HG03139 (cell line): ENCODE results near the gene EMC6.
"Not testable (repeated sequence)": the region's sequence is repeated elsewhere in the genome, so short reads cannot be mapped to it uniquely, and the experiment has no call there.

Experiments
- ATAC-seq: cut with Tn5 transposase; IDR thresholded peaks from one replicate; pipeline ENCODE4 v1.9.1; 2021; ENCODE audit not compliant: unreplicated experiment

Gene EMC6

DNA sequence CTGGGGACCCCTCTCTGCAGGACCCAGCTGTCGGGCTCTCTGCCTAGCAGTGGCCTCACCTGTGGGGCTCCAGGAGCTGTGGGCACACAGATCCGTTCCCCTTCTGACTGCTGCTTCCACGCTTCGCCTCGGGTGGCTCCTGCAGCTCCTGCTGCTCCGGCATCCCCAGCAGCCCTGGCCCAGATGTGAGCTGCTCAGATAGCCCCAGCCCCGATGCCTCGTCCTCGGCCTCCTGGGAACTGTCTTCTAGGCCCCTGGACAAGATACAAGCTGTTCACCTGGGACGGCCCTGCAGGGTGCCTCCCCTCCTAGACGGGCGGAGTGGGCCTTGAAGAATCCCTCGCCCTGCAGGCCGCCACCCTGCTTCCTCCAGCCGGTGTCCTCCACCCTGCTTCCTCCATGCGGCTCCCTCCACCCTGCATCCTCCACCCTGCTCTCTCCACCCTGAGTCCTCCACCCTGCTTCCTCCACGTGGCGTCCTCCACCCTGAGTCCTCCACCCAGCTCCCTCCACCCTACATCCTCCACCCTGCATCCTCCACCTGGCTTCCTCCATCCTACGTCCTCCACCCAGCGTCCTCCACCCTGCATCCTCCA is 11.0 kb downstream of the EMC6 start:
- no peak for ATAC-seq

DNA sequence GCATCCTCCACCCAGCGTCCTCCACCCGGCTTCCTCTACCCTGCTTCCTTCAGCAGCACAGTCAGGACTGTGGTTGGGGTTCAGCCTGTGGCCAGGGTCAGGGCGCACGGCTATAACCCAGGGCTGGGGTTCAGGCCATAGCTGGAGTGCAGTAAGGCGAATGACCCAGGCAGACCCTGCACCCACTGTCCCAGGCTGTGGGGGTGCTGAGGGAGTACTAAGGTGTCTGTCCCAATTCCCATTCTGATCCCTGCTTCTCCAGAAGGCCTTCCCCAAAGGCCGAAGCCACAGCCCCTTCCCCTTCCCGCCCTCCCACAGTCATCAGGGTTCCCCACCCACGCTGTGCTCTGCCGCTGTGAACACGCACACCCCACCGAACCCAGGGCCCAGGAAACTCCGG is 12.4 kb downstream of the EMC6 start:
- ATAC-seq = no peak

DNA sequence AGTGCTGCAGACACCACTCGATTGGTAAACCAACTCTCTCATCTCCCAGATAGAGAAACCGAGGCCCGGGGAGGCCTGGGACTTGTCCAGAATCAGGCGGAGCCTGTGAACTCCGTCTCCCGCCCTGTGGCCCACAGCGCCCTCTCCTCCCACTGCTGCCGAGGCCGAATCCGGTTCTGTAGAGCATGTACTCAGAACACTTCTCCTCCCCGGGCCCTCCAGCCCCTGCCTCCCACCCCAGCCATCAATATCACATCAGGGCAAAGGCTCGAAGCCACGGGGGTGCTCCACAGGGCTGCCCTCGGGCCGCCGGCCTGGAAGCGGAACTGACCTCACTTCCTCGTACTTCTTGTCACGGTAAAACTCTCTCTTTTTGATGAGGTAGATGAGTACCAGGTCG is 13.0 kb downstream of the EMC6 start:
- no peak for ATAC-seq

DNA sequence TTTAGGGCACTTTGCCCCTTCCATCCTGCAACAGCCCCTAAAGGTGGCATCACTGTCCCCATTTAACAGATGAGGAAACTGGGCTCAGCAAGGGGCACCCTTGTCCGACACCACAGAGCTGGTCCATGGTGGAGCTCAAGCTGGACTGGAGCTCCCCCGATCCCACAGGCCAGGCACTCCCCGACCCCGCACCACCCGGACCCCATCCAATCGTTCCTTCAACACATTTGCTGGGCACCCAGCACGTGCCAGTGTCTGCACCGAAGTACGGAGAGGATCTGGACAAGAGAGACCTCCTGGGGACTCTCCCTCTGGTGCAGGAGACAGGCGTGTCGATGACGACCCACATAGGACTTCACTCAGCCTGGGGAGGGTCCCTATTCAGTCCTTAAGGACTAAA is 13.4 kb downstream of the EMC6 start:
- ATAC-seq = no peak

DNA sequence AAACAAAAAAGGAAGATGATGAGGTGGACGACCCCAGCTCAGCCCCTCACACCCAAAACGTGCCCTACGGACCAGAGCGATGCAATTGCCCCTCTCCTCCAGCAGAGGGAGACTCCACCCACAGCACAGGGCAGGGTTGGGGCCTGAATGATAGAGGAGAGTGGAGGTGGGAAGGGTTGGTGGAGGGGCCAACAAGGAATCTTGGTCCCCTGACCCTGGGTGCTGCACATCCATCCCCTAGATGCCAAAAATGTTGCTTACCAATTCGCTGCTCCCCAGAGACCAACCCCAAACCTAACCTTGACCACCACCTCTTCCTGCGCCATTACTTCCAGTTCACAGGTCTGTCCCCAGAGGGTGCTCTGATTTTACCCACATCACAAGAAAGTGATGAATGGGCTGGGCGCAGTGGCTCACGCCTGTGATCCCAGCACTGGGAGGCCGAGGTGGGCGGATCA is 14.5 kb downstream of the EMC6 start:
- no peak for ATAC-seq

DNA sequence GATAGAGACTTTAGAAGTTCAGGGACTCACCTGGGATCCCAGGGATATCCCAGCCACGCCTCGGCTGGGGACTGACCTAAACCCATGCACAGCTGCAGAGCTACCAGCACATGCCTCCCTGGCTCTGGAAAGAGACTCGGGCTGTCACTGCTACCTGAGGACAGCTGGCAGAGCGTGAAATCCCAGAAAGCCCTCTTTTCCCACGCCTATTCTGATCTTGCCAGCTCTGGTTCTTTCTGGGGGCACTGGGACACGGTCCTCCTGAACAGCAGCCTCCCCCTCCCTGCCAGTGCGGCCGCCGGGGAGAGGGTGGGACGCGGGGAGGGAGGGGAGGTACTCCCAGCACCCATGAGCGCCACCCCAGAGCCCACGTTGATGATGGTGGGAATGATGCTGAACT is 16.6 kb downstream of the EMC6 start:
- ATAC-seq = no peak

DNA sequence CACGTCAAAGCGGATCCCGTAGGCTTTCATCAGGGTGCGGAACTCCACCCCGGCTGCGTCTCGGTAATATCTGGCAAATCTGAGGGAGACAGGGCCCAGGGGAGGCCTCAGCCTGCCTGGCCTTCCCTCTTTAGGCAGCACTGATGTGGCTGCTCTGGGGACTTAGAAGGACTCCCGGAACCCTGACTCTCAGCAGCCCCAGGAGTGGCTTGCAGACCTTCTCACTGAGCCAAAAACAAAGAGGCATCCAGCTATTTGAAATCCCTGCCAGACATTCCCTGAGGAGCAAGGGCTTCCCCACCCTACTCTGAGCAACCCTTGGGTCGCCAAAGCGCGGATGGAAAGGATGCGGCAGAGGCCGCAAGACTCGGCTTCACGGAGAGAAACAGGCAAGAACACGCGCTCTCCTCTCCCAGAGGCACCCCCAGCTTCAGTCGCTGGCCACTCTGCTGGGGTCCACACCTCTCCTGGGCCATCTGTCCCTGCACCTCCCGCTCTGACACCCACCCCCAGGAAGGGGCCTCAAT is 19.5 kb downstream of the EMC6 start:
- ATAC-seq = no peak

DNA sequence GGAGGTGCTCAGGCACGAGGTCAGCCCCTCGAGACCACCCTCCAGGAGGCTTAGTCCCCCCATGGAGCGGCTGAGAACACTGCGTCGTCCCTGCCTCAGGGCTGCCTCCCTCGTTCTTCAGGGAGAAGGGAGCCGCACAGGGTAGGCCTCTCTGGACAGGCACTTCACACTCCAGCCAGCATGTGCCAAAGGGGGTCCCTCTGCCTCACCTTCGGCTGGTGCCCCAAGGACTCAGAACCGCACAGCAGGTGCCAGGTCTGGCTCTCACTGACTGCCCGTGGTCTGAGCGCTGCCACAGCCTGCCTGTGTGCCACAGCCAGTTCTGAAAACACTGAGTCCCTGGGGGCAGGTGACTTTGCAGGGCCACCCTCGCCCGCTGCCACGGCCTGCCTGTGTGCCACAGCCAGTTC is 20.2 kb downstream of the EMC6 start:
- ATAC-seq = no peak

DNA sequence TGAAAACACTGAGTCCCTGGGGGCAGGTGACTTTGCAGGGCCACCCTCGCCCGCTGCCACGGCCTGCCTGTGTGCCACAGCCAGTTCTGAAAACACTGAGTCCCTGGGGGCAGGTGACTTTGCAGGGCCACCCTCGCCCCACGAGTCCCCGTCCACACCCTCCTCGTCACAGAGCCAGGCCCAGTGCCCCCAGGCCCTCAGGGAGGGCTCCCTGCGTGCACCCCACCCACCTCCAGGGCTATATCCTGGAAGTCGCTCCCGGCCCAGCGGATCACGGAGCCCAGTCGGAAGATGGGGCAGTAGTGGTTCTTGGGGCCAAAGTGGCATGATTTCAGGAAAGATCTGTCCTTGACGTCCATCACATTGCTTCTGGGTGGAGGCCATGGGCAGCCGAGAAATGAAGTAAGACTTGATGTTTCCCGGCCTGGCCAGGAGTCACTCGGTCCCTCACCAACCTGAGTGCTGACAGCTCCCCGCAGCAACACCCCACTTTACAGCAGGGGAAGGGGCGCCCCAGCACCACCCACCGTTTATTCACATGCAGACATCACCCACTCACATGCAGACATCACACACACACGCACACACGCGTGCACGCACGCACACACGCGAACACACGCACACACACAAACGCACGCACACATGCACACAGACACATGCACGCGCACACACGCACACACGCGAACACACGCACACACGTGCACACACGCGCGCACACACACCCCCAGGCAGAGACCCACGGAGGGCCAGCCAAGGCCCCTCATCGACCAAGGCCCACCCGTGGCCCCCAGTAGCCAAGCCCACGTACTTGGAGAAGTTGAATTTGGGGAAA is 20.9 kb downstream of the EMC6 start:
- ATAC-seq = no peak

DNA sequence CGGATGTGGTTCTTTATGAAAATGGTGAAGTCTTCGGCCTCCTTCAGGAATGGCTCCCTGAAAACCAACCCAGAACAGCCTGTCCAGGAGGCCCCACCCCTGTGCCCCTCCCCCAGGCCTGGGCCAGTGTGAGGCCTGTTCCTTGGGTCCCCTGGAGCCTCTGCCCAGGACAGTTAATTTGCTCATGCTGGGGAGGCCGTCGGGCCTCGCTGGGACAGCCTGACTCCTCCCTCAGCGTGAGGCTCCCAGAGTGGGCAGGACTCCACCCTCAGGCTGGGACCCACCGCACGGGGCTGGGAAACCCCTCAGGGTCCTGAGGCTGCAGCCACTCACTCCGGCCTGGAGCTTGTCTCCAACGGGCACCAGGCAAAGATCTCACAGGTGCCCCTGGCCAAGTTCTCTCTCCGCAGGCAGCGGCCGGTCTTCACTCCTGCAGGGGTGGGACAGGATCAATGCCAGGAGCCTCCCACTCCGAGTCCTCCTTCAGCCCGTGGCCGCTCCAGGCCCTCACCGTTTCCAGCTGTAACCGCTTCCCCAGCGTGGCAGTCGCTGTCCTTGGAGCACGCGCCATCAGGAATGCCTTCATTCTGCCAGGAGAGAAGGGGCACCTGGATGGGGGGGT is 21.6 kb downstream of the EMC6 start:
- no peak for ATAC-seq

DNA sequence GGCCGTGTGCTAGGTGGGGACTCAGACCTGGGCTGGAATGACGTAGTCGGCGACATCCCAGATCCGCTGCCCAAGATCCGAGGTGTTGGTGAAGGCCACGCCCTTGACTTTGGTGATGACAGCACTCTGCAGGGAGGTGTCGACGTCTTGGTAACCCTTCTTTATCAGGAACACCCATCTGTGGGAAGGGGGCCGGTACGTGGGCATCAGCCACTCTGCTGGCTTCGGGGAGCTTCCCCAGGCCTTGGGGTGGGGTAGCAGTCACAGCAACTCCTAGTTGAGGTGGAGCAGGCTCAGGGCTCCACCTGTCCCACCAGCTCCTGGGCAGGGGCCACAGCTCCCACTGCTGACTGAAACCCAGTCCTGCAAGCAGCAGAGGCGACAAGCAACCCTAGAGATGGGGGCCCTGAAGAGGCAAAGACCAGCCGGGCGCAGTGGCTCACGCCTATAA is 23.0 kb downstream of the EMC6 start:
- no peak for ATAC-seq

DNA sequence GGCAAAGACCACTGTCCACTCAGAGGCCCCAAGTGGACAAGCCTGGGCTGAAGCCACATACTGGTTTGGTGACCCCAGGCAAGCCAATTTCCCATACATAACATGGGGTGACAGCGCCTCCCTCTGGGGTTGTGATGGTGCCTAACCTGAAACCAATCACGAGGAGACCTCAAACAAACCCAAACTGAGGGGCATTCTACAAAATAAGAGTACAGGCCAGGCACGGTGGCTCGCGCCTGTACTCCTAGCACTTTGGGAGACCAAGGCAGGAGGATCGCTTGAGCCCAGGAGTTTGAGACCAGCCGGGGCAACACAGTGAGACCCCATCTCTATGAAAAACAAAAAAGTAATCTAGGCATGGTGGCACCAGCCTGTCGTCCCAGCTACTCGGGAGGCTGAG is 23.7 kb downstream of the EMC6 start:
- ATAC-seq = no peak

DNA sequence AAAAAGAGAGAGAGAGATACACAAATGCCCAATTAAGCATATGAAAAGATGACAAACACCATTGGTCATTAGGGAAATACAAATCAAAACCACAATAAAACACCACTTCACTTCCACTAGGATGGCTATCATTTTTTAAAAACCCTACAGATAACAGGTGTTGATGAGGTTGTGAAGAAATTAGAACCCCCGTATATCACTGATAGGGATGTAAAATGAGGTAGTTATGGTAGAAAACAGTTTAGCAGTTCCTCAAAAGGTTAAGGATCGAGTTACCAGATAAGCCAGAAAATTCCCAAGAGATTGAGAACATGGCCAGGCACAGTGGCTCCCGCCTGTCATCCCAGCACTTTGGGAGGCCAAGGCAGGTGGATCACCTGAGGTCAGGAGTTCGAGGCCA is 24.5 kb downstream of the EMC6 start:
- no peak for ATAC-seq

DNA sequence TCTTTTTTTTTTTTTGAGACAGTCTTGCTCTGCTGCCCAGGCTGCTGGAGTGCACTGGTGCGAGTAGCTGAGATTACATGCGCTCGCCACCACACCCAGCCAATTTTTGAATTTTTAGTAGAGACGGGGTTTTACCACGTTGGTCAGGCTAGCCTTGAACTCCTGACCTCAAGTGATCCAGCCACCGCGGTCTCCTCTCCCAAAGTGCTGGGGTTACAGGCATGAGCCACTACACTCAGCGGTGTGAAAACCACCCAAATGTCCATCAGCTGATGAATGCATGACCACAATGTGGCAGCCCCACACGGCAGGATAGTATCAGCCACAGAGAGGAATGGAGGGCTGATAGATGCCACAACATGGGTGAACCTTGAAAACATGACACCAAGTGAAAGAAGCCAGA is 25.2 kb downstream of the EMC6 start:
- ATAC-seq = no peak

DNA sequence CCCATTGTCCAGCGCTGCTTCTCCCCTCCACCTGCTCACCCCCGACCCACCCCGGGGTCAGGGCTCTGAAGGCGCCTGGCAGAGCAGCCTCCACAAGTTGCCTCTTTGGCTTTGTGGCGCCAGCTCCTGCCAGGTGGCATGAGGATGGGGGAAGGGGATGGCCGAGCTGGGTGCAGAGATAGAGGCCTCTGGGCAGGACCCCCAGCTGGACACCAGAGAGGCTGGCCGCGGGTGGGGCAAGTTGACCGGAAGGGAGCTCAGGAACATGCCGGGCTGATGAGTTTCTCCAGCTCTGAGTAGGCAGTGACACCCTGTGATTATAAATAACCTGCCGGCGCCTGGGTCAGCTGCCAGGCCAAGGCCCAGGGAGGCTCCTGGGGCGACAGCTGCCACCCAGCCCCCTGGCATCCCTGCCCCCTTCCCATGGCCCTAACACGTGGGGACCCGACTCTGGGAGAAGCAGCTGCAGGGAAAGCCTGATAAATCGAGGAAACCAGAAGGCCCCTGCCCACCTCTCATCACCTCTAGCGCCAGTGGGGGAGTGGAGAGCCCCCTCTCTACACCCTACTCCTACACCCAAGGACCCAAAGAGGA is 26.6 kb downstream of the EMC6 start:
- no peak for ATAC-seq

DNA sequence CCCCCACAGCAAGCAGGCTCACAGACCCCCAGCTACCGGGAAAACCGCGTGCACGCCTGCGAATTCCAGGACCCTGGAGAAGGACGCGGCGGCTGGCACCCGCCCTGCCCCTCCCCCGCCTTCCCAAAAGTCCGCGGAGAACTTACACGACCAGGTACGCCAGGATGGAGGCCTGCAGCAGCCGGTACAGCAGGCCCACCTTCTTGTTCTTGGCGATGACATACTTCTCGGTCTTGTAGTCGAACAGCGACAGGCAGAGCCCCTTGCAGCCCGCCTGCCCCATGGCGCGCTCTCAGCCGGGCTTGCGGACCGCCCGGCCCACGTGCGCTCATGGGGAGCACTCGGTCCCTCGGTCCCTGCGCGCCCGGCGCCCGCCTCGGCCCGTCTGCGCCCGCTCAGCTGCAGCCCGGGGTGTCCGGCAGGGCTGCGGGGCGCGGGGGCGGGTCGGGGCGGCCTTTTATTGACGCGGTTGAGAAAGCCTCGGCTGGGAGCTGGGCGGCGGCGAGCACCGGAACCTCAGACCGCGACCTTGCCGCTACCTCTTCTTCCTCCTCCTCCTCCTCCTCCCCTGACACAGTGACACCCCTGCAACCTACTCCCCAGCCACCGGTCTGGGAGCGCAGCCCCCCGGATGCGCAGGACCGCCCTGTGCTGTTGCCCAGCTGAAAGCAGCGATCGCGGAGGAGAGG is 27.3 kb downstream of the EMC6 start, which contains the start of gene P2RX5:
TSS of gene P2RX5 (minus strand) at position 433 of the 689 bp plus-strand sequence. CDS start at position 283, 150 bp downstream.
- no peak for ATAC-seq

DNA sequence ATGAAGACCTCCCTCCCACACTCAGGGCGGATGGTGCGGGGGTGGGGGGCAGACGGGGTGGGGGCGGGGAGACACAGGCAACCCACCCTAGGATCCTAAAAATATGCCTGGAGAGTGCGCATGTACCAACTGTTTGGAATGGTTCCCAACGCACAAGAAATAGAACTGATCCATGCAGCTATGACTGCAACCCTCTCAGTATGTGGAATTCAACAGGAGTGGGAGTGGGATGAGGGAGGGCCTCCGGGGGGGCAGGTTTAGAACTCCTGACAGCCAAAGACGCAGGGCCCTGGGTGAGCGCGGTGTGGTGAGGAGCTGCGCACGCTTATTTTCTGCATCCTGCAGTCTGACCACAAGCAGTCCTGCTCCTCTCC is 28.5 kb downstream of the EMC6 start:
- no peak for ATAC-seq

DNA sequence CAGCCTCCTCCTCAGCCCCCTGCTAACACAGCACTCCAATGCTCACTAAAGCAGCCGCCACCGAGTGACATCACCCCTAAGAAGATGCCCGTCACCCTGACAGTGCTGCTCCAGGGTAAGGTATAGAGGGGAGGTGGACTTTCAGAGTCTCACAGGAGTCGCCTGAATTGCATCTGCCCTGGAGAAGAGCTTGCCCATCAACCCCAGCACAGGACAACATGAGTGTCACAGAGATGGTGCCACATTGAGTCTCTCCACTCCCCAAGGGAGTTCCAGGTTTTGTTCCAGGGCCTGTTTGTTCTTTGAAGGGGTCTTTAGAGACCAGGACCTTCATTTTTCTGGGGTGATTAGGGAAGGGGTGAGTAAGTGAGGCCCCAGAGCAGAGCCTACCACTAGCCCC is 29.5 kb downstream of the EMC6 start:
- no peak for ATAC-seq

DNA sequence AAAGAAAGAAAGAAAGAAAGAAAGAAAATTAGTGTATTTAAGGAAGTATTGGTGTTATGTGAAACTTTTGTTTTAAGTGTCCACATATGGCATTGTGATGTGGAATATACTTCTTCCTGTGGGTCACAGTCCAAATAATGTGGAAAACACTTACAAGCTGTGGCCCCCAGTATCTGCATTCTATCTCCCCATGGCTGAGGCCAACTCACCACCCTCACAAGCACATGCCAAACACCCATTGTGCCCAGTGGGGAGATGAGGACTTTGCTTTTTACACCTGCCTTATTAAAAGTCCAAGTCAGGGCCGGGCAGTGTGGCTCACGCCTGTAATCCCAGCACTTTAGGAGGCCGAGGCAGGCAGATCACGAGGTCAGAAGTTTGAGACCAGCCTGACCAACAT is 31.3 kb downstream of the EMC6 start:
- no peak for ATAC-seq

DNA sequence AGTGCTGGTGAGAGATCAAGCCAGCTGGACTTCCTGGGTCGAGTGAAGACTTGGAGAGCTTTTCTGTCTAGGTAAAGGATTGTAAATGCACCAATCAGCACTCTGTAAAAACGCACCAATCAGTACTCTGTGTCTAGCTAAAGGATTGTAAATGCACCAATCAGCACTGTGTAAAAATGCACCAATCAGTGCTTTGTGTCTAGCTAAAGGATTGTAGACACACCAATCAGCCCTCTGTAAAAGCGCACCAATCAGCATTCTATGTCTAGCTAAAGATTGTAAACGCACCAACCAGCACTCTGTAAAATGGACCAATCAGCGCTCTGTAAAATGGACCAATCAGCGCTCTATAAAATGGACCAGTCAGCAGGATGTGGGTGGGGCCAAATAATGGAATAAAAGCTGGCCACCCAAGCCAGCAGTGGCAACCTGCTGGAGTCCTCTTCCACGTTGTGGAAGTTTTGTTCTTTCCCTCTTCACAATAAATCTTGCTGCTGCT is 33.5 kb downstream of the EMC6 start:
- not testable (repeated sequence) for ATAC-seq
